HUES48 (cell line): ENCODE data around the gene SEC24D.
"Not testable (repeated sequence)": the region's sequence is repeated elsewhere in the genome, so short reads cannot be mapped to it uniquely, and the experiment has no call there.

Experiments used
- H3K27ac ChIP-seq: one replicate; pipeline ENCODE4 v1.7.0; 2013; ENCODE audit warnings: low read depth, low read length, inconsistent platforms
- H3K27me3 ChIP-seq: 2 replicates; pipeline ENCODE4 v1.6.1; 2013; ENCODE audit warnings: mild to moderate bottlenecking, low read length; ENCODE audit not compliant: control insufficient read depth, insufficient read depth
- H3K36me3 ChIP-seq: 2 replicates; pipeline ENCODE4 v1.6.1; 2013; ENCODE audit warnings: low read length; ENCODE audit not compliant: control insufficient read depth, insufficient read depth
- H3K4me1 ChIP-seq: 2 replicates; pipeline ENCODE4 v1.6.1; 2013; ENCODE audit warnings: mild to moderate bottlenecking, low read length; ENCODE audit not compliant: control insufficient read depth, insufficient read depth
- H3K4me3 ChIP-seq: 2 replicates; pipeline ENCODE4 v1.5.1; 2013; ENCODE audit warnings: mild to moderate bottlenecking, low read depth, low read length
- H3K9ac ChIP-seq: 2 replicates; pipeline ENCODE4 v1.6.1; 2013; ENCODE audit warnings: mild to moderate bottlenecking, low read depth, low read length, moderate library complexity
- H3K9me3 ChIP-seq: 2 replicates; pipeline ENCODE4 v1.6.1; 2013; ENCODE audit warnings: low read length; ENCODE audit not compliant: control insufficient read depth, insufficient read depth

The SEC24D gene

DNA sequence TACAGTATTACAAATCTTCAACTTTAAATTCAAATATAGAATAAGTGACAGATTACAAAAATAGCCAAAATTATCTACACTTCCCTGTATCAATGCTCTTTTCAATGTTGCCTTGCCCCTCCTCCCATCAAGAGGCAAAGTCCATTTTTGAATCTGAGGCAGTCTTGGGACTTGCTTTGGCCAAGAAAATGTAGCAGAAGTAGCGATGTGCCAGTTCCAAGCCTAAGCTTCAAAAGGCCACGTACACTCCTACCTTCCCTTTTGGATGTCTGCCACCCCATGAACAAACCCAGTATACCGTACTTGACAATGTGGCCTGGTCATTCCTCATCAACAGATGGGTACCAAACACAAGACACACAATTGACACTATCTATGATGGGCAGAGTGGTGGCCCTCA is 24.1 kb downstream of the SEC24D start:
- H3K36me3 ChIP-seq: peaks cover 89% of the 10 kb centered on the region
- no peaks in the 10 kb centered on the region for H3K9me3 ChIP-seq
- H3K4me1 ChIP-seq: no peaks in the 10 kb centered on the region
- no peak overlapping the region for H3K9ac ChIP-seq
- H3K27me3 ChIP-seq: no peaks in the 10 kb centered on the region
- no peak overlapping the region for H3K27ac ChIP-seq
- no peak overlapping the region for H3K4me3 ChIP-seq

DNA sequence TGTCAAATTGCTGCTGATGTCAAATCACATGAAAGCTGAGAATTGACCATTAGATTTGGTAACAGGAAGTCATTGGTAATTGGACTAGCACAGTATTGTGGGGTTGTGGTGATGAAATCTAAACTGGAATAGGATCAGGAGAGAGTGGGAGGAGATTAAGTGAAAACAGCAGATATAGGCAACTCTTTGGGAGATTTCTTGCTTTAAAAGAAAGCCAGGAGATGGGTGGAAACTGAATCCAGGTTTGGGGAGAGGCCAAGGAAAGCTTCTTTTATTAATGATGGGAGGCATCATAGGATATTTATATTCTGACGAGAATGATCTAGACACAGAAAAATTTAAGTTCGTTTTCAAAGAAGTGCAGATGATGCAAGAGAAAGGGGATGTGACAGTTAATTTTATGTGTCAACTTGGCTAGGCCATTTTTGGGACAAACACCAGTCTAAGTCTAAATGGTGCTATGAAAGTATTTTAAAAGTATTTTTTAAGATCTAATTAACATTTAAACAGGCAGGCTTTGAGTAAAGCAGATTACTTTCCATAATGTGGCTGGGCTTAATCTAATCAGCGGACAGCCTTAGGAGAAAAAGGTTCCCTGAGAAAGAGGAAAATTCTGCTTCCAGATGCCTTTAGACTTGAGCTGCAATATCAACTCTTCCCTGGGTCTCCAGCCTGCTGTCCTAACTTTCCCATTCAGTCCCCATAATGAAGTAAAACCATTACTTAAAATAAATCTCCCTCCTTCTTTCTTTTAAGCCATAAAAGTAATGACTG is 24.7 kb downstream of the SEC24D start:
- Histone ChIP-seq H3K9ac (no peak overlapping the region), H3K36me3 (peaks cover 91% of the 10 kb centered on the region), H3K27ac (no peak overlapping the region), H3K4me3 (no peak overlapping the region), H3K4me1 (no peaks in the 10 kb centered on the region), H3K27me3 (no peaks in the 10 kb centered on the region), H3K9me3 (no peaks in the 10 kb centered on the region)

DNA sequence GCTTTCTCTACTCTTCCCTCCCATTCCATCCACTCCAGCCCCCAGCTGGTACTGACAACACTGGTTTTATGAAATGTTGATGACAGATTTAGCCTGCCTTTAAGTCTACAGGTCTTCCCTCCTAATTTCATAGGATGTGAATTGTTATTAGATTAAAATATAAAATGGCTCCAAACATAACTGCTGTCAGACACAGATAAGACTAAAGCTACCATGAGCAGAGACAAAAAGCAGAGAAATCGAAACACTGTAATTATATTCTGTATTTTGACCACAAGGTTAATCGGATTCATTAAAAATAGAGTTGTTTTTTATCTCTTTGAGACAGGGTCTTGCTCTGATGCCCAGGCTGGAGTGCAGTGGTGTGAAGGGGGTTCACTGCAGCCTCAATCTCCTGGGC is 28.3 kb downstream of the SEC24D start:
- peaks cover 85% of the 10 kb centered on the region for H3K36me3 ChIP-seq
- no peak overlapping the region for H3K4me3 ChIP-seq
- no peaks in the 10 kb centered on the region for H3K27me3 ChIP-seq
- H3K27ac ChIP-seq: no peak overlapping the region
- peaks cover 12% of the 10 kb centered on the region for H3K4me1 ChIP-seq
- H3K9ac ChIP-seq: no peak overlapping the region
- no peaks in the 10 kb centered on the region for H3K9me3 ChIP-seq

DNA sequence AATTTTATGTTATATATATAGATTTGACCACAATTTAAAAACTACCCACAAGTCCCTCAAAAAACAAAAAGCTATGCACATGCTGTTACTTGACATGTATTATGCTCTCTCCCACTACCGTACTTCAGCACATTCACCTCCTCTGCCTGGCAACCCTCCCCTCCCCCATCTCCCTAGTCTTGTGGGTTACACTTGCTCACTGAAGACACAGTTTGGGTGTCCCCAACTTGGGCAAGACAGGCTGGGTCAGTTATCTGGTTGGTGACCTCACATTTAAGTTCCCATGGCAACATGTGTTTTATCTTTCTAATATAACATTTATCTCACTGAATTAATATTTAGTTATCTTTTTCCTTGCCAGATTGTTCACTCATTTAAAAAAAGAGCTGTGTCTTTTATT is 32.7 kb downstream of the SEC24D start:
- Histone ChIP-seq H3K4me3 (peak overlapping the region; percentile 32; the same call in 1 of the 2 replicates), H3K27me3 (no peaks in the 10 kb centered on the region), H3K4me1 (peaks cover 12% of the 10 kb centered on the region), H3K9ac (no peak overlapping the region), H3K9me3 (no peaks in the 10 kb centered on the region), H3K36me3 (peaks cover 83% of the 10 kb centered on the region), H3K27ac (no peak overlapping the region)

DNA sequence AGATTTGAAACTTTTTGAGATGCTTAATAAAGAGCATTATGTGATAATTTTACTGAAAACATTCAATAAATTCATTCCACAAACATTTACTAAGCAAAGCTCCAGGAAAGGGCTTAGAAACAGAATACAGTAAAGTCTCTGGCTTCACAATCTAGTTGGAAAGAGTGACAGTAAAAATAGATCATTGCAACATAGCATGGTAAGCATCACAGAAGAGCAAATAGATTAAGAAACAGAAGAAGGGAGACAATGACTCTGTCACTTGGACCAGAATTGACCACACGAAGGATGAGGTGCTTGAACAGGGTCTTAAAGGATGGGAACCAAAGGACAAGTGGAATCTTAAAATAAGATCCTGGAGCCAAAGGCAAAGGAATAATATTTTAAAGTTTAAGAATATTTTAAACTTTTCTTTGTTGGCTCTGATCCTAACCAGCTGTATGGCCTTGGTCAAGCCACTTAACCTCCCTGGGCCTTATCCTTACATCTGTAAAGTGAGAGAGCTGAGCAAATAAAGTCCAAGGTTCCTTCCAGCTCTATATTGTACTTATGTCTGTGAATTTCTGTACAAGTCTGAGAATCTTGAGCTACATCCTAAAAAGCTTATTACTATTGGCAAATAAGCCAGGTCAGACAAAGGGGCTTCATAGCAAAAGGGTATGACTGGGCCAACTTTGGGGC is 33.9 kb downstream of the SEC24D start:
- Histone ChIP-seq H3K4me3 (no peak overlapping the region), H3K27ac (no peak overlapping the region), H3K27me3 (no peaks in the 10 kb centered on the region), H3K36me3 (peaks cover 83% of the 10 kb centered on the region), H3K9ac (no peak overlapping the region), H3K4me1 (peaks cover 12% of the 10 kb centered on the region), H3K9me3 (no peaks in the 10 kb centered on the region)

DNA sequence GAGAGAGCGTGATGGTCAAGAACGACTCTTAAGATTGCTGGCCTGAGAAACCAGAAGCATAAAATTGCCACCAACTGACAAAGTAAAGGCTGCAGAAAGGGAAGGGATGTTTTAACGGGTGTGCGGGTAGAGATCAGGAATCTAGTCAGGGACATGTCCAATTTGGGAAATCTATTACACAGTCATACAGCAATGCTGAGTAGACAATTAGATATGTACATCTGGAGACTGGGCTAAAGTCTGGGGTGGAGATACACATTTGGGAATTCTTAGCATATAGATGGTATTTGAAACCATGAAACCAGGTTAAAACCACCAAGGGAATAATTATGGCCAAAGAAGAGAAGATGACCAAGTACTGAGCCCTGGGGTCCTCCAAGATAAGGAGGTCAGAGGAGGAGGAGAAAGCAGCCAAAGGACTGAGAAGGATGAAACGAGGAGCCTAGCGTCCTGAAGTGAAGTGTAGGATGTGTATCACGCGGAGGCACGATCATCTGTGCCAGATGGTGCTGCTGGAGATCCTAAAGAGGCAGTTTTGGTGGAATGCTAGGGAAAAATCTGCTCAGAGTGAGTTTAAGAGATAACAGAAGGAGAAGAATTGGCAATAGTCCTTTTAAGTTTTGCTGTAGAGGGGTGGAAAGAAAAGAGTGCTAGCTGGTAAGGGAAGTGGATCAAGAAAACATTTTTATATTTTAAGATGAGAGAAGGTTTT is 36.5 kb downstream of the SEC24D start:
- peaks cover 12% of the 10 kb centered on the region for H3K4me1 ChIP-seq
- H3K9ac ChIP-seq: no peak overlapping the region
- peaks cover 79% of the 10 kb centered on the region for H3K36me3 ChIP-seq
- H3K4me3 ChIP-seq: no peak overlapping the region
- H3K27ac ChIP-seq: no peak overlapping the region
- H3K9me3 ChIP-seq: no peaks in the 10 kb centered on the region
- no peaks in the 10 kb centered on the region for H3K27me3 ChIP-seq

DNA sequence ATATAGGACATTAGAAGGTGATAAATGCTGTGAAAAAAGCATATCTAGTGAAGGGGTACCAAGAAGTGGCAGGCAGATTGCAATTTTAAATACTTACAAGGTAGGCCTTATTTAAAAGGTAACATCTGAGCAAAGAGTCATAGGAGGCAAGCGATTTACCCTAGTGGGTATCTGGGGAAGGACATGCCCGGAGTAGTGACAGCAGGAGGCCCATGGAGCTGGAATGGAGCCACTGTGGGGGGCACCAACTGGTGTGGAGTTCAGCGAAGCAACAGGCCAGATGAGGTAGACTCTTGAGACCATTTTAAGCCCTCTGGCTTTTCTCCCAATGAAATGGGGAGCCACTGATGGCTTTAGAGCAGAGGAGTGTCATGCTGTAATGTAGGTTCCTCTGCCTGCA is 37.3 kb downstream of the SEC24D start:
- Histone ChIP-seq H3K27ac (no peak overlapping the region), H3K36me3 (peaks cover 76% of the 10 kb centered on the region), H3K4me1 (peaks cover 7% of the 10 kb centered on the region), H3K9me3 (no peaks in the 10 kb centered on the region), H3K9ac (no peak overlapping the region), H3K4me3 (no peak overlapping the region), H3K27me3 (no peaks in the 10 kb centered on the region)

DNA sequence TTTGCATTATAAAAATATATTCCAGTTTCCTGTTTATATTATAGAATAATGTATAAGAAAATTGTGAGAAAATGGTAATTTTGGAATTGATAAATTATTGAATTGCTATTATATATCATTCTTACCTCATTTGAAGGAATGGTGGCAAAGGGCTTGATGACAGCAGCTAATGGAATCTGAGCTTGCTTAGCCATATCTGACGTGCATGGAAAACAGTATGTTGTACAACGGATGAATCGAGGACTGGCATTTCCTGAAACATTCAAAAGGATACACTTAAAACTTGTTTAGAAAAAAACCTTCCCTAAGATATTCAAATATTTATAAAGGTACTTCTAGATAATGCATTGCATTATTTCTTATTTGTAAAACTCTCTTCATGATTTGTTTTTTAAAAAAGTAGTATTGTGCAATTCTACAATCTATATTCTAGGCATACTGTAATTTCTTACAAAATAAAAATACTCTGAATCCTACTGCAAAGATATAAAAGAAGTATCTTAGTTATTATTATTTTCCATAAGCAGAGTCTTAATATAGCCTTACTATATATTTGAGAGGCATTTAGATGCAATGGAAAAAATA is 38.3 kb downstream of the SEC24D start:
- Histone ChIP-seq H3K4me3 (no peak overlapping the region), H3K36me3 (peaks cover 79% of the 10 kb centered on the region), H3K4me1 (no peaks in the 10 kb centered on the region), H3K9me3 (no peaks in the 10 kb centered on the region), H3K9ac (no peak overlapping the region), H3K27ac (no peak overlapping the region), H3K27me3 (no peaks in the 10 kb centered on the region)

DNA sequence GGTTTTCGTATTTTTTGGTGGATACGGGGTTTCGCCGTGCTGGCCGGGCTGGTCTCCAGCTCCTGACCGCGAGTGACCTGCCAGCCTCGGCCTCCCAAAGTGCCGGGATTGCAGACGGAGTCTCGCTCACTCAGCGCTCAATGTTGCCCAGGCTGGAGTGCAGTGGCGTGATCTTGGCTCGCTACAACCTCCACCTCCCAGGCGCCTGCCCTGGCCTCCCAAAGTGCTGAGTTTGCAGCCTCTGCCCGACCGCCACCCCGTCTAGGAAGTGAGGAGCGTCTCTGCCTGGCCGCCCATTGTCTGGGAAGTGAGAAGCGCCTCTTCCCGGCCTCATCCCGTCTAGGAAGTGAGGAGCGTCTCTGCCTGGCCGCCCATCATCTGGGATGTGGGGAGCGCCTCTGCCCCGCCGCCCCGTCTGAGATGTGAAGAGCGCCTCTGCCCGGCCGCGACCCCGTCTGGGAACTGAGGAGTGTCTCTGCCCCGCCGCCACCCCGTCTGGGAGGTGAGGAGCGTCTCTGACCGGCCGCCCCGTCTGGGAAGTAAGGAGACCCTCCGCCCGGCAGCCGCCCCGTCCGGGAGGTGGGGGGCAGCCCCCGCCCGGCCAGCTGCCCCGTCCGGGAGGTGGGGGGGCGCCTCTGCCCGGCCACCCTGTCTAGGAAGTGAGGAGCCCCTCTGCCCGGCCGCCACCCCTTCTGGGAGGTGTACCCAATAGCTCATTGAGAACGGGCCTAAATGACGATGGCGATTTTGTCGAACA is 44.1 kb downstream of the SEC24D start:
- not testable (repeated sequence) for H3K4me3 ChIP-seq, H3K27ac ChIP-seq, H3K27me3 ChIP-seq, H3K9ac ChIP-seq, H3K9me3 ChIP-seq, H3K4me1 ChIP-seq
- peaks cover 43% of the 10 kb centered on the region for H3K36me3 ChIP-seq

DNA sequence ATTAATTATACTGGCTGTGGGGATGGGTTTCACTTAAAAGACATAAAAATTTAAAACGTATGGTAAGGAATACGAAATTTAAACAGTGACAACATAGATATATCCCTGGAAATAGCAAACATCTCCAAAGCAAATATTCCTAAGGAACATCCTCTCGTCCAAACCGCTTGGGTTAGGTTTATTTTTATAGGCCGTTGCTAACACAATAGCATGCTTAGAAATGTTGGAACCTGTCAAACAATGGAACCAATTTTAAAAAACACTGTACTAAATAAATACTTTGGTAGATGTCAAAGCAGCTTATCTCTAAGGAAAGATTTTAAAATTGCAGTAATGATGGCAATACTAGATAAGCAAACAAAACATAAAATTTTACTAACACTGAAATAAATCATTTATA is 45.4 kb downstream of the SEC24D start:
- Histone ChIP-seq H3K4me3 (no peak overlapping the region), H3K36me3 (peaks cover 35% of the 10 kb centered on the region), H3K9me3 (no peaks in the 10 kb centered on the region), H3K9ac (no peak overlapping the region), H3K27me3 (no peaks in the 10 kb centered on the region), H3K27ac (no peak overlapping the region), H3K4me1 (no peaks in the 10 kb centered on the region)
